Suprapubic skin (tissue), 3 donors: ENCODE measurements around the gene RPL41.

Experiments used
- EP300 ChIP-seq: sonication (generic); formaldehyde crosslinking; IDR thresholded peaks from one replicate; pipeline ENCODE4 v1.6.1; 2017; ENCODE audit warnings: antibody characterized with exemption
- TF ChIP-seq, protein P1 (sequence below), 2 donors: fragments of 200-600 bp in 1 of 2; fragments of 450-650 bp in 1 of 2; sonication (generic) in 1 of 2; IDR thresholded peaks; one replicate each; pipeline ENCODE4 v1.5.1; 2016 to 2019; ENCODE audit warnings: antibody characterized with exemption in 2 of 2, mild to moderate bottlenecking in 1 of 2, moderate library complexity in 1 of 2

DNA sequence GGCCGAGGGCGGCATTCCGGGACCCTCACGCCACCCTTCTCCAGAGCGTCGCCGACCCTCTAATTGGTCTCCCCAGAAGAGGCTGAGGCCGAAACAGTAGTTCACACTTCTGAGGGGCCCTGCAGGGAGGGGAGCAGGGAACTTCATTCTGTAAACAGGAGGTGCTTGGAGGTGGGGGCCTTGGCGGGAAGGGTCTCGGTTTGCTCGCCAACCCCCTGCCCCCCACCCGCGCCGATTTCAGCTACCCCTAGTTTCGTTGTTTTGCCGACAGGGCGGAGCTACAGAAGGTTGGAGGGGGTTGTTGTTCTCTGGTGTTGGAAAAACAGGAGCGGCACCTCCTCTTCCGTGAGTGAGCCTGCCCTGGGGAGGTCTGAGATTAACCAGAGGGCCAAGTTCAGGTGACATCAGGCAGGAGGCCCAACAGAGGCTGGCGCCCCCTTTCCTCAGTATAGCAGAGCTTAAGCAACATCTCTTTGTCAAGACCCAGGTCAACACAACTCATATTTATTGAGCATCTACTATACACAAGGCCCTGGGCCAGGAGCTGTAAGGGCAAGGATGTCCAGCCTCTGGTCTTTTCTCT, 35.8 kb upstream of the RPL41 start:
- TF ChIP-seq, protein P1, sequence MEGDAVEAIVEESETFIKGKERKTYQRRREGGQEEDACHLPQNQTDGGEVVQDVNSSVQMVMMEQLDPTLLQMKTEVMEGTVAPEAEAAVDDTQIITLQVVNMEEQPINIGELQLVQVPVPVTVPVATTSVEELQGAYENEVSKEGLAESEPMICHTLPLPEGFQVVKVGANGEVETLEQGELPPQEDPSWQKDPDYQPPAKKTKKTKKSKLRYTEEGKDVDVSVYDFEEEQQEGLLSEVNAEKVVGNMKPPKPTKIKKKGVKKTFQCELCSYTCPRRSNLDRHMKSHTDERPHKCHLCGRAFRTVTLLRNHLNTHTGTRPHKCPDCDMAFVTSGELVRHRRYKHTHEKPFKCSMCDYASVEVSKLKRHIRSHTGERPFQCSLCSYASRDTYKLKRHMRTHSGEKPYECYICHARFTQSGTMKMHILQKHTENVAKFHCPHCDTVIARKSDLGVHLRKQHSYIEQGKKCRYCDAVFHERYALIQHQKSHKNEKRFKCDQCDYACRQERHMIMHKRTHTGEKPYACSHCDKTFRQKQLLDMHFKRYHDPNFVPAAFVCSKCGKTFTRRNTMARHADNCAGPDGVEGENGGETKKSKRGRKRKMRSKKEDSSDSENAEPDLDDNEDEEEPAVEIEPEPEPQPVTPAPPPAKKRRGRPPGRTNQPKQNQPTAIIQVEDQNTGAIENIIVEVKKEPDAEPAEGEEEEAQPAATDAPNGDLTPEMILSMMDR (IDR thresholded peaks at IDR 0.05), result no peak
- TF ChIP-seq EP300, result no peak
